H4 (cell line): ENCODE data around the gene COPZ1. TPM values are rescaled to one million over a fixed set of nuclear protein-coding genes. Genes with fewer than 3 reads are reported as not detected.
"Not testable (repeated sequence)": the region's sequence is repeated elsewhere in the genome, so short reads cannot be mapped to it uniquely, and the experiment has no call there.

ENCODE experiments used
- DNase-seq: peaks from one replicate; pipeline ENCODE4 v3.0.0-alpha.2; 2015; ENCODE audit warnings: low spot score
- total RNA-seq: library from RNA; depleted of rRNA; stranded (reverse); fragments of >200 nt; shearing (Covaris generic); gene quantifications from 2 replicates; pipeline ENCODE4 v1.2.3, GENCODE V29; 2014

COPZ1 gene
- total RNA-seq, 1 experiment from 2014 or later, result 155 TPM

GRCh38 chr12:54331461-54331860 lies 6.5 kb downstream of the COPZ1 start:
- no peak for DNase-seq

GRCh38 chr12:54333420-54334034 lies 8.6 kb downstream of the COPZ1 start:
- no peak for DNase-seq

GRCh38 chr12:54337280-54337842 lies 12.4 kb downstream of the COPZ1 start:
- DNase-seq, result no peak

GRCh38 chr12:54337854-54338650 lies 13.1 kb downstream of the COPZ1 start:
- DNase-seq, result no peak

- DNase-seq, result no peak
Measured at GRCh38 chr12:54338698-54339296, 13.9 kb downstream of the COPZ1 start.

GRCh38 chr12:54340846-54341245 lies 15.9 kb downstream of the COPZ1 start:
- DNase-seq, result no peak

GRCh38 chr12:54341378-54342300 lies 16.7 kb downstream of the COPZ1 start:
- no peak for DNase-seq

- DNase-seq, result no peak
Measured at GRCh38 chr12:54349036-54349435, 24.1 kb downstream of the COPZ1 start.

- DNase-seq, result no peak
Measured at GRCh38 chr12:54349679-54350078, 24.7 kb downstream of the COPZ1 start.

- no peak for DNase-seq
Measured at GRCh38 chr12:54350743-54351142, 25.8 kb downstream of the COPZ1 start.

- DNase-seq, result no peak
Measured at GRCh38 chr12:54351341-54351740, 26.4 kb downstream of the COPZ1 start.

GRCh38 chr12:54352022-54352531 lies 27.1 kb downstream of the COPZ1 start:
- DNase-seq, result no peak

GRCh38 chr12:54352891-54353874 lies 28.3 kb downstream of the COPZ1 start:
- no peak for DNase-seq

GRCh38 chr12:54354271-54354670 lies 29.3 kb downstream of the COPZ1 start:
- DNase-seq, result not testable (repeated sequence)

- no peak for DNase-seq
Measured at GRCh38 chr12:54355104-54355815, 30.3 kb downstream of the COPZ1 start.

- DNase-seq, result no peak
Measured at GRCh38 chr12:54356228-54356627, 31.3 kb downstream of the COPZ1 start.

GRCh38 chr12:54356951-54357356 lies 32.0 kb downstream of the COPZ1 start:
- DNase-seq, result no peak

- DNase-seq, result no peak
Measured at GRCh38 chr12:54357506-54358190, 32.7 kb downstream of the COPZ1 start.
